Upper lobe of left lung (tissue), 4 donors: ENCODE results near the gene RNF2.

Source experiments
- CTCF ChIP-seq, 6 experiments: fragments of 450-650 bp in 4 of 6; fragments of 200-600 bp in 2 of 6; sonication (generic) in 2 of 6; IDR thresholded peaks; one replicate each; pipeline ENCODE4 v1.5.1; 2016 to 2019; ENCODE audit warnings: antibody characterized with exemption in 6 of 6
- POLR2A ChIP-seq, 4 donors: fragments of 450-650 bp; IDR thresholded peaks; one replicate each; pipeline ENCODE4 v1.5.1; 2016 to 2017; ENCODE audit warnings: antibody characterized with exemption in 4 of 4, mild to moderate bottlenecking in 2 of 4

- TF ChIP-seq POLR2A (IDR thresholded peaks at IDR 0.05): no peak
- no peak for TF ChIP-seq CTCF (IDR thresholded peaks at IDR 0.05)
Observed at GRCh38 chr1:185144233-185144632, 98.9 kb downstream of the RNF2 start.
